Lower leg skin (tissue), 4 donors: ENCODE measurements around the gene RXRA. TPM values are rescaled to one million over a fixed set of nuclear protein-coding genes. Genes with fewer than 3 reads are reported as not detected.

Experiments used
- DNase-seq, 2 donors: peaks; one replicate each; pipeline ENCODE4 v3.0.0-alpha.2; 2019; ENCODE audit warnings: low spot score in 2 of 2
- H3K4me3 ChIP-seq: fragments of 200-600 bp; sonication (generic); 2 replicates; pipeline ENCODE4 v1.5.1; 2017; ENCODE audit warnings: mild to moderate bottlenecking, low read depth; ENCODE audit not compliant: poor library complexity, severe bottlenecking
- CTCF ChIP-seq, 3 donors: fragments of 450-650 bp; IDR thresholded peaks; one replicate each; pipeline ENCODE4 v1.5.1; 2016; ENCODE audit warnings: antibody characterized with exemption in 3 of 3, mild to moderate bottlenecking in 3 of 3, moderate library complexity in 2 of 3
- POLR2A ChIP-seq, 2 donors: fragments of 450-650 bp; IDR thresholded peaks; one replicate each; pipeline ENCODE4 v1.6.1; 2016 to 2017; ENCODE audit warnings: antibody characterized with exemption in 2 of 2, mild to moderate bottlenecking in 1 of 2, moderate library complexity in 1 of 2
- WGBS, 2 donors: methylation state at CpG; one replicate each; pipeline ENCODE4 v1.1.5; 2018; 5-methylcytosine and 5-hydroxymethylcytosine counted together
- intact Hi-C: fragments of 100-400 bp; cut with DNase I; formaldehyde crosslinking; loops from one replicate; pipeline ENCODE4 v1.15.0; 2023; ENCODE audit warnings: low total_unique reads
- total RNA-seq, 4 donors: library from RNA; depleted of rRNA; stranded (reverse); fragments of >200 nt; gene quantifications; one replicate each; pipeline ENCODE4 v1.1.0, GENCODE V29; 2016

Gene RXRA
- total RNA-seq, 4 donors from 2014 or later: 143 to 242 (median 166) TPM

GRCh38 chr9:134329886-134330285, 3.6 kb downstream of the RXRA start:
- no peak for DNase-seq
- intact Hi-C loops: loop anchor here (10.0 kb wide), 2 partner anchors 65 to 155 kb away; no protein-coding TSS in a partner anchor

GRCh38 chr9:134330590-134330989, 4.3 kb downstream of the RXRA start:
- no peak for DNase-seq
- no peak overlapping the region for H3K4me3 ChIP-seq
- 51 to 52% methylated on average over 3 of the region's 3 CpGs for WGBS, 2 donors
- TF ChIP-seq POLR2A (IDR thresholded peaks at IDR 0.05): no peak
- TF ChIP-seq CTCF (IDR thresholded peaks at IDR 0.05): no peak
- intact Hi-C loops: loop anchor here (10.0 kb wide), 2 partner anchors 64 to 156 kb away; no protein-coding TSS in a partner anchor

More at GRCh38 chr9:134329886-134330285, 3.6 kb downstream of the RXRA start:
- H3K4me3 ChIP-seq: no peak overlapping the region
- WGBS, 2 donors: 24 to 34% methylated on average over 5 of the region's 5 CpGs
- TF ChIP-seq POLR2A (IDR thresholded peaks at IDR 0.05) (no peak), CTCF (IDR thresholded peaks at IDR 0.05) (no peak)

DNA sequence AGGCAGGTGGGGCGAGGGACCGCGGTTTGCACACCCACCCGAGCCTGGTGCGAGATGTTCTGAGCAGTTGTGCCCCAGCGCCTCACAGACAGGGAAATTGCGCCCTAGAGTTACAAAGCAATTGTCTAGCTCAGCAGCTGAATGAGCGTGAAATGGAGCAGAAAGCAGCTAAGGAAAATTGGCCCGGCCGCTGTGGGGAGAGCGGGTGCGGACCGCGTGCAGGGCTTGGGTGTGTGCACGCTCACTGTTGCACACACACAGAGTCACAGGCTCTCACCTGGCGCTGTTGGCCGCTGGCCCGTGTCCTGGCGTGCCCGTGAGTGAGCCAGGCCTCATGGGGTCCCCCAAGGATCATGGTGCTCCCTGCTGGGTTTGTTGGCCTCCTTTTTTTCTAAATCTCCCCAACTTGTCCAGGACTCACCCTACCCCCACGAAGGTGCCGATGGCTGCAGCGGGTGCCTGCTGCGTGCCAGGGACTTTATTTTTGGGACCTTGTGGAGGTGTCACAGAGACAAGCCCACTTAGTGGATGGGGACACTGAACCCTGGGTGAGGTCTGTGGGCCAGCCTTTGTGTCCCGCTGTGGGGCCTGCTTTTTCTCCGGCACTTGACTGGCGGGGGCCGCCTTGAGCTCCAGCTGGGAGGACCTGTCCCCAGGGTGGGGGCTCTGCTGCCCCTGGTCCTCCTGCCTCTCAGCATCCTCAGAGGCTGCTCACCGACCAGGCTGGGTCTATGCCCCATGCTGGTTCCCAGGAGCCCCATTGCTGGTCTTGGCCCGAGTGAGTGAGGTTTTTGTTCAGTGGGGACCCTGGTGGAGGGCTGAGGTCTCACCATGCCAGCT, 5.2 kb downstream of the RXRA start:
- no peak for DNase-seq
- TF ChIP-seq POLR2A (IDR thresholded peaks at IDR 0.05) (no peak), CTCF (IDR thresholded peaks at IDR 0.05) (no peak)
- H3K4me3 ChIP-seq: no peak overlapping the region
- WGBS, 2 donors: 59% methylated on average over 27 to 29 of the region's 30 CpGs
- intact Hi-C loops: loop anchor here (10.0 kb wide), 2 partner anchors 63 to 157 kb away; no protein-coding TSS in a partner anchor

GRCh38 chr9:134332266-134332665, 6.0 kb downstream of the RXRA start:
- intact Hi-C loops: loop anchor here (10.0 kb wide), 2 partner anchors 63 to 157 kb away; no protein-coding TSS in a partner anchor
- no peak overlapping the region for H3K4me3 ChIP-seq
- DNase-seq: no peak
- TF ChIP-seq POLR2A (IDR thresholded peaks at IDR 0.05) (no peak), CTCF (IDR thresholded peaks at IDR 0.05) (no peak)
- 52 to 53% methylated on average over 6 to 12 of the region's 13 CpGs for WGBS, 2 donors

DNA sequence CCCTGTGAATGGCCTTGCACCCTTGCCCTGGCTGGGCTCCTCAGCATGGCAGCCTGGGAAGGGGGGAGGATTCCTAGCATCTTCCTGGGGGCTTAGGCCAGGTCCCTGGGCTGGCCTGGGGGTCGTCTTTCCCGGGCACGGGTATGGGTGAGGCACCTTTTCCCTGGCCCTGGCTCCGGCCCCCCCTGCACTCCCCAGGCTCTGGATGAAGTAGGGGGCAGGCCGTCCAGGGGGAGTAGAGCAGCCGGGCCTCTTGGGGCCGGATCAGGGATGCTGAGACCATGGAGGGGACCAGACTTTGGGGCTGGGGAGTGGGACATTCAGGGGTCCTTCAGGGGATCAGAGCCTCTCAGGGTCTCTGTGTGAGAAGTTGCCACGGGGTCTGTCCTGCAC, 6.6 kb downstream of the RXRA start:
- intact Hi-C loops: loop anchor here (10.0 kb wide), 2 partner anchors 62 to 158 kb away; no protein-coding TSS in a partner anchor
- DNase-seq: no peak
- WGBS, 2 donors: 49 to 55% methylated on average over 6 to 7 of the region's 8 CpGs
- TF ChIP-seq POLR2A (IDR thresholded peaks at IDR 0.05): no peak
- no peak for TF ChIP-seq CTCF (IDR thresholded peaks at IDR 0.05)
- no peak overlapping the region for H3K4me3 ChIP-seq
